Measurements from ENCODE around the gene PHF13. TPM values are rescaled to one million over a fixed set of nuclear protein-coding genes. Genes with fewer than 3 reads are reported as not detected.

Gene PHF13
- total RNA-seq, 6 experiments from 2014 or later = 2.7 to 6.2 (median 4.5) TPM

GRCh38 chr1:6588893-6589520, 24.5 kb upstream of the PHF13 start:
- no peak for DNase-seq
- 67% methylated on average over 1 of the region's 24 CpGs for WGBS (ENCODE audit: insufficient coverage, low coverage, low lambda C conversion rate, missing lambda C conversion rate)
- H3K36me3 ChIP-seq = peaks cover 0 to 55% (median 20%) of the 10 kb centered on the region in 4 donors
- no peaks in the 10 kb centered on the region for H3K4me1 ChIP-seq
- H3K27ac ChIP-seq = no peak overlapping the region
- peak in 1 of 4 donors; percentile 1 for ATAC-seq
- TF ChIP-seq POLR2A (IDR thresholded peaks at IDR 0.05) (no peak), CTCF (IDR thresholded peaks at IDR 0.05) (no peak)
- intact Hi-C loops (cut with DNase I) = no loop called here
- no peaks in the 10 kb centered on the region for H3K27me3 ChIP-seq
- H3K9me3 ChIP-seq = no peaks in the 10 kb centered on the region
- H3K4me3 ChIP-seq = no peak overlapping the region

- H3K4me3 ChIP-seq = no peak overlapping the region
- no peak for DNase-seq
- intact Hi-C loops (cut with DNase I) = no loop called here
- WGBS (ENCODE audit: insufficient coverage, low coverage, low lambda C conversion rate, missing lambda C conversion rate) = 59% methylated on average over 3 of the region's 7 CpGs
- no peak overlapping the region for H3K27ac ChIP-seq
- no peaks in the 10 kb centered on the region for H3K9me3 ChIP-seq
- no peaks in the 10 kb centered on the region for H3K4me1 ChIP-seq
- ATAC-seq = no peak
- peaks cover 0 to 65% (median 27%) of the 10 kb centered on the region in 4 donors for H3K36me3 ChIP-seq
- TF ChIP-seq CTCF (IDR thresholded peaks at IDR 0.05) (no peak), POLR2A (IDR thresholded peaks at IDR 0.05) (no peak)
- H3K27me3 ChIP-seq = no peaks in the 10 kb centered on the region
These were observed 23.5 kb upstream of the PHF13 start for GRCh38 chr1:6590046-6590445.

- DNase-seq (no peak), ATAC-seq (peak in 3 of 4 donors; percentile 1 to 6 (median 6))
- Histone ChIP-seq H3K4me3 (no peak overlapping the region), H3K9me3 (no peaks in the 10 kb centered on the region), H3K27me3 (no peaks in the 10 kb centered on the region), H3K36me3 (peaks cover 0 to 77% (median 37%) of the 10 kb centered on the region in 4 donors), H3K27ac (no peak overlapping the region), H3K4me1 (peaks cover 0 to under 1% (median 0%) of the 10 kb centered on the region in 4 donors)
- TF ChIP-seq POLR2A (IDR thresholded peaks at IDR 0.05) = no peak
- TF ChIP-seq CTCF (IDR thresholded peaks at IDR 0.05) = no peak
- WGBS (ENCODE audit: insufficient coverage, low coverage, low lambda C conversion rate, missing lambda C conversion rate) = no CpG with 5 or more reads among the region's 13 CpGs
- intact Hi-C loops (cut with DNase I) = no loop called here
These were observed 22.3 kb upstream of the PHF13 start for GRCh38 chr1:6591222-6591621.

GRCh38 chr1:6591644-6592043, 21.9 kb upstream of the PHF13 start:
- WGBS (ENCODE audit: insufficient coverage, low coverage, low lambda C conversion rate, missing lambda C conversion rate) = 80% methylated on average over 1 of the region's 6 CpGs
- peaks cover 0 to 5% (median 0%) of the 10 kb centered on the region in 4 donors for H3K4me1 ChIP-seq

More at GRCh38 chr1:6591644-6592043, 21.9 kb upstream of the PHF13 start:
- Histone ChIP-seq H3K36me3 (peaks cover 0 to 81% (median 41%) of the 10 kb centered on the region in 4 donors), H3K4me3 (no peak overlapping the region), H3K27me3 (no peaks in the 10 kb centered on the region), H3K27ac (no peak overlapping the region), H3K9me3 (no peaks in the 10 kb centered on the region)
- ATAC-seq (peak in 1 of 4 donors; percentile 1), DNase-seq (no peak)
- intact Hi-C loops (cut with DNase I) = no loop called here
- TF ChIP-seq POLR2A (IDR thresholded peaks at IDR 0.05) = no peak
- no peak for TF ChIP-seq CTCF (IDR thresholded peaks at IDR 0.05)
